ENCODE measurements around the gene CDK2AP2. TPM values are rescaled to one million over a fixed set of nuclear protein-coding genes. Genes with fewer than 3 reads are reported as not detected.
"Not testable (repeated sequence)": the region's sequence is repeated elsewhere in the genome, so short reads cannot be mapped to it uniquely, and the experiment has no call there.

Gene CDK2AP2
- total and polyA plus RNA-seq, 5 experiments from 2014 or later: 41.8 to 96.8 (median 75.9) TPM

DNA sequence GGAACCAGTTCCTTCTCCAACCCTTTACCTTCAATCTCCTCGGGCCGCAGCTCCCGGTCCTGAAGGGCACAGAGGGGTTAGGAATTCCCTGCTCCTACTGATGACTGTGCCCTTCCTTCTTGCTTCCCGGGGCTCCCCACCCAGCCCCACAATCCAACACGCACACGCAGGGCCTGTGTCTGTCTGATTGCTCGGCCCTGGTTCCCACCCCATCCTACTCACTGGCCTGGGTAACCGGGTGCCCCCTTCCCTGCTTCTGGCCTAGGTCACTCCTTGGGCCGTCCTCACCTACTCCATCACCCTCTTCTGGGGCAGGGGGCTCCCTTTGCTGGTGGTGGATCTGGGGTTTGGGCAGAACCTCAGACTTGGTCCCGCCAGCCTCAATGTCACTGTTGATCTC is 14.0 kb upstream of the CDK2AP2 start:
- H3K9me3 Mint-ChIP-seq: no peaks in the 10 kb centered on the region
- no peak overlapping the region for H3K27ac Mint-ChIP-seq
- POLR2A ChIA-PET: no interaction called here
- H3K36me3 Mint-ChIP-seq: no peaks in the 10 kb centered on the region
- H3K27me3 Mint-ChIP-seq: peaks cover 0 to 12% (median 0%) of the 10 kb centered on the region in 5 donors
- no peak for ATAC-seq
- no peaks in the 10 kb centered on the region for H3K4me1 Mint-ChIP-seq
- no peak for DNase-seq
- no peak overlapping the region for H3K4me3 Mint-ChIP-seq

DNA sequence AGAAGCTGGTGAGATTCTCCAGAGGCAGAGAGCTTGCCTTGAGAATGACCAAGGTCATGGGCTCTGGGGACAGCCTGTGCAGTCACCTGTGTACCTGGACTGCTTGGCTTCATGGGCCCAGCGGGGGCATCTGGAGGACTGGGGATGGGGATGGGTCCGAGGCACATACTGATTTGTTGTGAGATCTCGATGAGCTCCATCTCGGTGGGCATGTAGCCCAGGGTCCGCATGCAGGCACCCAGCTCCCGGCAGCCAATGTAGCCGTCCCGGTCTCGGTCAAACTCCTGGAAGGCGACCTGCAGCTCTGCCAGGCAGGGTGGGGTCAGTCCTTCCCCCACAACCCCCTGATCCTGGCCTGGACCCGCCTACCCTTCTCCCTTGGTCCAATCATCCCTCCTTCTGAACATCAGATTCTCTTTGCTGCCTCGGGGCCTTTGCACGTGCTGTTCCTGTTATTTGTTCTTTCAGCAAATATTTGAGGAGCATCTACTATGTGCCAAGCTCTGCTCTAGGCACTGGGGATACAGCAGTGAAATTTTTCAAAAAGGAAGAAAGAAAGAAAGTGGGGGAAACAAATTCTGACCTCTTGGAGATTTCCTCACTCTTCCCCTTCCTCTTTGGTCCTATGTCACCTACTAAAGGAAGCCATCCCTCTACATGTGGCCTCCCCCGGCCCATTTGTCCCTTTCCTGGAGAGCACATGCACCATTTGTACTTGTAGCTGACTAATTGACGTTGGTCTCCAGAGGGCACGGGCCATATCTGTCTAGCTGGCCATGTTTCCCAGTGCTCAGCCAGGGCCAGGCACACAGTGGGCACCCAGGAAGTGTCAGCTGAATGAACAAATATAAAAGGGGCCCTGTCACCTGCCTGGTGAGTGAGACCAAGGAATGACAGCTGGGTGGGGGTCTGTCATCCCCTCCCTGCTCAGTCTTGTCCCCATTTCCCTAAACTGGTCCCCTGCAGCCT is 13.2 kb upstream of the CDK2AP2 start:
- Mint-ChIP-seq H3K4me3 (no peak overlapping the region), H3K27ac (no peak overlapping the region), H3K9me3 (no peaks in the 10 kb centered on the region), H3K27me3 (peaks cover 0 to 11% (median 0%) of the 10 kb centered on the region in 5 donors), H3K36me3 (no peaks in the 10 kb centered on the region), H3K4me1 (no peaks in the 10 kb centered on the region)
- no peak for ATAC-seq
- DNase-seq: no peak
- POLR2A ChIA-PET: no interaction called here

DNA sequence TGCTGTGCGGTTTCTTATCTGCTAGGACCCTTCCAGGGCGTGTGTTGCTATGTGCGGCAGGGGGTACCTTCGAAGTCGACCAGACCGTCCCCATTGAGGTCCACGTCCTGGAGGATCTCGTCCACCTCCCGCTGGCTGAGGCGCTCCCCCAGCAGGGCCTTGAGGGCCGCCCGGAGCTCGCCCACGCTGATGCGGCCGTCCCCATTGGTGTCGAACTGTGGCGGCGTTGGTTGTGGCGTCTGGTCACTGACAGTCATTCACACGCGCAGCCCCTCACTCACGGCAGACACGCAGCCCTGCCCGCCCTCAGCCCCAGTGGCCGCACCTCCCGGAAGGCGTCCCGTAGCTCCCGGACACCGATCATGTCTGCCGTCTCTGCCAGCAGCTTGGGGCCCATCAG is 11.8 kb upstream of the CDK2AP2 start:
- Mint-ChIP-seq H3K4me1 (no peaks in the 10 kb centered on the region), H3K27ac (no peak overlapping the region), H3K9me3 (no peaks in the 10 kb centered on the region), H3K4me3 (no peak overlapping the region), H3K36me3 (no peaks in the 10 kb centered on the region), H3K27me3 (peaks cover 0 to 6% (median 3%) of the 10 kb centered on the region in 5 donors)
- ATAC-seq: no peak
- POLR2A ChIA-PET: no interaction called here
- DNase-seq: no peak

DNA sequence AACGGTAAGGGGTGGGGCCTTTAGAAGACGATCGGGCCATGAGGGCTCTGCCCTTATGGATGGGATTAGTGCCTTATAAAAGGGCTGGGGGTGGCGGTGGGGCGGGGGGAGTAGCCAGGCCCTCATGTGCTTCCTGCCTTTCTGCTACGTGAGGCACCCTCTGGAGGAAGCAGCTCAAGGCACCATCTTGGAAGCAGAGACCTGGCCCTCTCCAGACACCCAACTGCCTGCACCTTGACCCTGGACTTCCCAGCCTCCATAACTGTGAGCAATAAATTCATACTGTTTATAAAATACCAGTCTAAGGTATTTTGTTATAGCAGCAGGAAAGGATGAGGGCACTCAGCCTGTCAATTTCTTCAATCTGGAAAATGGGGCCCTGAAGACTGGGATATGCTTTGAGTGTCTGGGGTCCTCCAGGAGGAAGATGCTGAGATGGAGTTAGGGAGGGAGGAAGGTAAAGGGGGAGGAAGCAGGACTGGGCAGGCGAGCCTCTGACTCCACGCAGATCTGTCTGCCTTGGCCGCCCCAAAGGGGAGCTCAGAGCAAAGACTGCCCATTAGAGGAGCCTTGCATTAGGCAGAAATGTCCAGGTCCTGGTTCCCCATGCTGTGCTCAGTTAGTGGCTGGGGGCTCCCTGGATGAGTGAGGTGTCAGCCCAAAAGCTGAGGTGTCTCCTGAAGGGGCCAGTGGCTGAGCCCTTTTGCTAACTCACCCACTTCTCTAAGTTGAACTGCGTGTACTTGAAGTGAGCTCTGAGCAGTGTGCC is 10.0 kb upstream of the CDK2AP2 start:
- Mint-ChIP-seq H3K4me1 (no peaks in the 10 kb centered on the region), H3K4me3 (no peak overlapping the region), H3K27ac (no peak overlapping the region), H3K27me3 (peaks cover 0 to 8% (median under 1%) of the 10 kb centered on the region in 5 donors), H3K9me3 (no peaks in the 10 kb centered on the region), H3K36me3 (no peaks in the 10 kb centered on the region)
- ATAC-seq: no peak
- POLR2A ChIA-PET: no interaction called here
- no peak for DNase-seq

DNA sequence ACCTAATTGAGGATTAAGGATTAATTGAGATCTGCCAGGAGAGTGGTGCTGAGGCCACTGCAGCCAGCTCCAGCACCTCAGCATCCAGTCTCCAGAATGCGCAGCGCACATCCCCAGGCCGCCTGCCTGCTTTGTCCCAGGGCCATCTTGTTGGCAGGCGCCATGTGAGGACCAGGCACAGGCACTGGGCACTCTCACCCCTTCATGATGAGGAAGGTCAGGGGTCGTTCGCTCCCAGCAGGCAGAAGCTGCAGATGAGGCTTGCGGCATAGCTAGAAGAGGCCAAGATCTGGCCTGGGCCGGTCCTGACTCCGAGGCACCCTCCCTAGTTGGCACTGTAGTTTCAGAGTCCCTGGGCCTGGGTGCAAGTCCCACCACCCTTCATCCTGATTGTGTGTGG is 8.8 kb upstream of the CDK2AP2 start:
- POLR2A ChIA-PET: interaction anchor here (1.4 kb wide), 1 partner anchor 12 kb away, joined by 3 read pairs; the partner anchor contains the start of gene PITPNM1
- H3K27ac Mint-ChIP-seq: no peak overlapping the region
- H3K4me3 Mint-ChIP-seq: no peak overlapping the region
- peaks cover 0 to 7% (median 1%) of the 10 kb centered on the region in 5 donors for H3K27me3 Mint-ChIP-seq
- no peaks in the 10 kb centered on the region for H3K4me1 Mint-ChIP-seq
- no peaks in the 10 kb centered on the region for H3K36me3 Mint-ChIP-seq
- no peaks in the 10 kb centered on the region for H3K9me3 Mint-ChIP-seq
- ATAC-seq (no peak), DNase-seq (no peak)

DNA sequence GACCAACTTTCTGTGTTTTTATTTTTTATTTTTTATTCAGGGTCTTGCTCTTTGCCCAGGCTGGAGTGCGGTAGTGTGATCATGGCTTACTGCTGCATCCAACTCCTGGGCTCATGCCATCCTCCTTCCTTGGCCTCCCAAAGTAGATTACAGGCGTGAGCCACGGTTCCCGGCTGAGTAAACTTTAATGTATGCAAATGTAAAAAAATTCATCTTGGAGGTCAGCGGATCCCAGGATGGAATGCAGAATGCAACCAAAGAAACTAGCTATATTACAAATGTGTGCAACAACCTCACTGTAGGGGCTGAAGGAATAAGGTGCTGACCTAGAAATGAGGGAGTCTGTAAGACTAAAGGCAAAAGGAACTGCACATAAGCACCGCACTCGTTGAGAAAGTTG is 6.2 kb upstream of the CDK2AP2 start:
- Mint-ChIP-seq H3K4me3 (no peak overlapping the region), H3K9me3 (no peaks in the 10 kb centered on the region), H3K4me1 (peaks cover 2 to 4% (median 3%) of the 10 kb centered on the region in 4 donors), H3K36me3 (no peaks in the 10 kb centered on the region), H3K27me3 (peaks cover 0 to 10% (median 1%) of the 10 kb centered on the region in 5 donors), H3K27ac (no peak overlapping the region)
- POLR2A ChIA-PET: no interaction called here
- DNase-seq (no peak), ATAC-seq (no peak)

DNA sequence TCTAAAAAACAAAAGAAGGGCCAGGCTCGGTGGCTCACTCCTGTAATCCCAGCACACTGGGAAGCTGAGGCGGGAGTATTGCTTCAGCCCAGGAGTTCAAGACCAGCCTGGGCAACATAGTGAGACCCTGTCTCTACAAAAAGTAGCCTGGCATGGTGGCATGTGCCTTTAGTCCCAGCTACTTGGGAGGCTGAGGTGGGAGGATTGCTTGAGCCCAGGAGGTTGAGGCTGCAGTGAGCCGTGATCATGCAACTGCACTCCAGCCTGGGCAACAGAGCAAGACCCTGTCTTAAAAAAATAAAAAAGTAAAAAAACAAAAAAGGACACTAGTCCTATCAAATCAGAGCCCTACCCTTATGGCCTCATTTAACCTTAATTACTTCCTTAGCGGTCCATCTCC is 3.6 kb upstream of the CDK2AP2 start:
- POLR2A ChIA-PET: interaction anchor here (0.6 kb wide), 1 partner anchor 110 kb away, joined by 3 read pairs; the partner anchor contains the start of gene PPP1CA

DNA sequence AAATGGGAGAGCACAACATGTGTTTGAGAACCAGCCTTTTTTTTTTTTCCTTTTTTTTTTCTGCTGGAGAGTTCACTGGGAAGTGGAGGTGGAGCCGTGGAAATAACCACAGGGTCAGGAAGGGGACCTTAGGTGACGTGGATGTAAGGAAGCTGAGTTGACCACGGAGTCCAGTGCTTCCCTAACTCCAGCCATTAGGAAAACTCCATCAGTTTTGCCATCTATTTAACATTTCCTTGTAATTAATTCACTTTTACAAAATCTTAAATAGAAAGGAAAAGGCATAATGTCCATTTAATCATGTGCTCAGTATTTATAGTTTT is 2.0 kb upstream of the CDK2AP2 start:
- Mint-ChIP-seq H3K27me3 (peaks cover 0 to 9% (median 1%) of the 10 kb centered on the region in 5 donors), H3K4me1 (peaks cover 20 to 35% (median 31%) of the 10 kb centered on the region in 4 donors), H3K9me3 (no peaks in the 10 kb centered on the region), H3K4me3 (peak overlapping the region in 5 of 10 donors; percentile 18 to 93 (median 54)), H3K27ac (peak overlapping the region in 3 of 10 donors; percentile 96 to 99 (median 97)), H3K36me3 (peaks cover 0 to 2% (median 0%) of the 10 kb centered on the region in 3 donors)
- POLR2A ChIA-PET: no interaction called here
- DNase-seq (no peak), ATAC-seq (no peak)

More for the DNA sequence above, 3.6 kb upstream of the CDK2AP2 start:
- not testable (repeated sequence) for H3K36me3 Mint-ChIP-seq, ATAC-seq, H3K9me3 Mint-ChIP-seq, DNase-seq, H3K27ac Mint-ChIP-seq, H3K4me3 Mint-ChIP-seq
- Mint-ChIP-seq H3K27me3 (peaks cover 0 to 10% (median 1%) of the 10 kb centered on the region in 5 donors), H3K4me1 (peaks cover 11 to 21% (median 20%) of the 10 kb centered on the region in 4 donors)

DNA sequence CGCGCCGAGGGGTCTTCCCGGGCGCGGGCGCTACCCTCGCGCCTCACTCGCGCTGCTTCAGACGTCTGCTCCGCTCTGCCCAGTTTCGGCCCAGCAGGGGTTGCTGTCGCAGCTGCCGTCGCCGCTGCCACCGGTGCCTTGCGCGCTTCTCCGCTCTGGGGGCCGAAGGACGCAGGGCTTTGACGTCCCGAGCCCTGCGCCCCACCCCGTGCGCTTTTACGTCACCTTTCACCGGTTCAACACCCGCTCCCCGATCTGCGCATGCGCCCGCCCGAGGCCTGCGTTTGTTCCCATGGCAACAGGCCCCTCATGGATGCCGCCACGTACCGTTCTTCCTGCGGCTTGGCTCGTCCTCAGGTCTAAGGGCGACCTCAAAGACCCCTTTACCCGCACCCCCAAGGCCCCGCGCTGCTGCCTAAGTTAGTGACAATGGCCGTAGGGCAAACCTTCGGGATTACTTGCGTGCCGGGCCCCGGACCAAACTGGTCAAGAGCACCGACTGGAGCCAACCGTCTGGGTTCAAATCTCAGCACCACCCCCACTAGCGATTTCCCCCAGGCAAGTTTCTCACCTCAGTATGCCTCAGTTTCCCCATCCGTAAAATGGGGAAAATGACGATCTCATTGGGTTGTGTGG is 642 bp upstream of the CDK2AP2 start:
- DNase-seq (peak; percentile 97 to 100 (median 100)), ATAC-seq (peak; percentile 41 to 57)
- peak overlapping the region; percentile 83 to 99 (median 97) for H3K27ac Mint-ChIP-seq
- no peaks in the 10 kb centered on the region for H3K9me3 Mint-ChIP-seq
- H3K27me3 Mint-ChIP-seq: peaks cover 0 to 5% (median 1%) of the 10 kb centered on the region in 5 donors
- peaks cover 0 to 2% (median 0%) of the 10 kb centered on the region in 3 donors for H3K36me3 Mint-ChIP-seq
- peak overlapping the region; percentile 81 to 94 (median 92) for H3K4me3 Mint-ChIP-seq
- POLR2A ChIA-PET: interaction anchor here (0.5 to 2.4 kb wide), 15 partner anchors 24 to 390 kb away, joined by 3 to 22 read pairs (median 6); partner anchors contain the start of genes AIP, KDM2A, POLD4 and PPP1CA
- H3K4me1 Mint-ChIP-seq: peaks cover 23 to 41% (median 34%) of the 10 kb centered on the region in 4 donors

DNA sequence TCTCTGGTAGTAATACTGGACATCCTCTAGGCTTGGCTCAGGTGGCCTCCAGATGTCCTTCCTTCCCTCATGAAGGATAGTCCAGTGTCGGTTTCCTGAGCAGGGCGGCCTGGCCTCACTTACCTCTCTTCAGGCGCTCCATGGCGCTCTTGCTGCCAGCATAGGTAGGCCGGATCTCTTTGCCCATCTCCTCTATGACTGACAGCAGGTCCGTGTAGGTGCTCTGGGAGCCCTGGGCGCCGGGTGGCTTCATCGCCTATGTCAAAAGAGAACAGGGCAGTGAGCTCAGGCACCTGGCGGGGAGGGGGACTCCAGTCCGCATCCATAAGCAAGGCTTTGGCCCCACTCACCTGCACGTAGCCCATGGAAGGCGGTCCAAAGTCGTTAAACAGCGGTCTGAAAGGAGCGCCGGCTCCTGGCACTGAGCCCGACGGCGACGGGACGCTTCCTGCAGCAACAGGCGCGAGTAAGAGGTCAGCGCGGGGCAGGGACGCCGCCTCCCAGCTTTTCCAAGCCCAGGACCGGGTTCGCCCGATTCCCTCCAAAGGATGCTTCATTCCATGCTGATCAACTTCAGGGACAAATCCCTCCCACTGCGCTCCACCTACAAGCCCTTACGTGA is 609 bp downstream of the CDK2AP2 start:
- DNase-seq: peak in 1 of 10 donors; percentile 32
- H3K4me3 Mint-ChIP-seq: peak overlapping the region; percentile 81 to 94 (median 92)
- POLR2A ChIA-PET: interaction anchor here (0.8 to 2.4 kb wide), 17 partner anchors 12 to 388 kb away, joined by 3 to 22 read pairs (median 6); partner anchors contain the start of genes AIP, CLCF1, KDM2A and POLD4
- peak overlapping the region in 9 of 10 donors; percentile 92 to 99 (median 97) for H3K27ac Mint-ChIP-seq
- H3K36me3 Mint-ChIP-seq: peaks cover 0 to 6% (median 0%) of the 10 kb centered on the region in 3 donors
- peaks cover 0 to 4% (median 0%) of the 10 kb centered on the region in 5 donors for H3K27me3 Mint-ChIP-seq
- H3K9me3 Mint-ChIP-seq: no peaks in the 10 kb centered on the region
- no peak for ATAC-seq
- peaks cover 29 to 52% (median 44%) of the 10 kb centered on the region in 4 donors for H3K4me1 Mint-ChIP-seq

DNA sequence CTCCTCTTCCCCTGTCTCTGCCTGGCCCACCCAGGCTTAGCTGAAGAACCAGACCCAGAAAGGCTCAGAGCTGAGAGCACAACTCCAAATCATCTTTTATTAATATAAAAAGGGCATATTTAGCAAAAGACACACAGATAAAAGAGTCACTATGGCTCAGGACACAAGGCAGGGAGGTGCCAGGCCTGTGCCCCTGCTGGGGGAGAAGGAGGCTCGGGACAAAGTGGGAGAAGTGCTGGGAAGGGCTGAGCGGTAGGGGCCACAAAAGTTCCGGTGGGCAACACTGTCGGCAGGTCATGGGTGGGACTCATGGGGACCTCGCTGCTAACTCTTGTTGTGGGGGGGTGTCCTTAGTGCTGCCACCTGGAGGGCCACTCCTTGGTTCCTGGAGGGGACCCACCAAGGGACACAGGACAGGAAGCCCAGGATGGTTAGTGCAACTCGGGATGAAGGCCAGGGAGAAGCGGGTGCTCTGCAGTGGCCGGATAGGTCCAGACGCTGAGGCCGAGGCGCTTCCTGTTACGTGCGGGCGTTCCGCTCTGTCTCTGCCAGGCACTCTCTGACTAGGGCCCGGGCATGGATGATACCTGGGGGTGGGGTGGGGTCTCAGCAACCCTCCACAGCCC is 1.4 kb downstream of the CDK2AP2 start:
- H3K4me1 Mint-ChIP-seq: peaks cover 29 to 52% (median 46%) of the 10 kb centered on the region in 4 donors
- H3K4me3 Mint-ChIP-seq: peak overlapping the region; percentile 86 to 95 (median 92)
- peak overlapping the region; percentile 86 to 99 (median 97) for H3K27ac Mint-ChIP-seq
- peaks cover 0 to 4% (median 0%) of the 10 kb centered on the region in 5 donors for H3K27me3 Mint-ChIP-seq
- no peaks in the 10 kb centered on the region for H3K9me3 Mint-ChIP-seq
- ATAC-seq: no peak
- POLR2A ChIA-PET: interaction anchor here (0.6 to 8.8 kb wide), 22 partner anchors 21 to 133 kb away, joined by 3 to 118 read pairs (median 6); partner anchors contain the start of genes AIP, CLCF1, PPP1CA and PTPRCAP
- no peak for DNase-seq
- H3K36me3 Mint-ChIP-seq: peaks cover 0 to 14% (median 0%) of the 10 kb centered on the region in 3 donors

Data from naive thymus-derived CD8-positive, alpha-beta T cell (primary cell).